Activated naive CD4-positive, alpha-beta T cell treated with anti-CD3 and anti-CD28 coated beads, Interleukin-2, amount 10 ng/mL, durations not matched to agents 7 days and 5 days (primary cell): ENCODE results near the gene ALOX5AP.

Source experiments
- CTCF ChIA-PET: fragments of 350-600 bp; sonication (Branson Sonifier 250); formaldehyde crosslinking; loops from one replicate; lab custom pipeline; 2021; ENCODE audit warnings: antibody characterized with exemption; lab: Charles Lee
- DNase-seq: peaks from one replicate; pipeline ENCODE4 v3.0.0-alpha.2; 2020
- H3K27ac Mint-ChIP-seq: one replicate; pipeline ENCODE4 v1.8.0; 2021; ENCODE audit warnings: mild to moderate bottlenecking, moderate library complexity, mixed read lengths
- H3K27me3 Mint-ChIP-seq: one replicate; pipeline ENCODE4 v1.8.0; 2021; ENCODE audit warnings: mild to moderate bottlenecking, mixed read lengths
- H3K36me3 Mint-ChIP-seq: one replicate; pipeline ENCODE4 v1.8.0; 2021; ENCODE audit warnings: mixed read lengths
- H3K4me1 Mint-ChIP-seq: one replicate; pipeline ENCODE4 v1.8.0; 2021; ENCODE audit warnings: mixed read lengths
- H3K4me3 Mint-ChIP-seq: one replicate; pipeline ENCODE4 v1.8.0; 2021; ENCODE audit warnings: mild to moderate bottlenecking, moderate library complexity, mixed read lengths
- H3K9me3 Mint-ChIP-seq: one replicate; pipeline ENCODE4 v1.8.0; 2021; ENCODE audit warnings: mixed read lengths

Gene ALOX5AP

DNA sequence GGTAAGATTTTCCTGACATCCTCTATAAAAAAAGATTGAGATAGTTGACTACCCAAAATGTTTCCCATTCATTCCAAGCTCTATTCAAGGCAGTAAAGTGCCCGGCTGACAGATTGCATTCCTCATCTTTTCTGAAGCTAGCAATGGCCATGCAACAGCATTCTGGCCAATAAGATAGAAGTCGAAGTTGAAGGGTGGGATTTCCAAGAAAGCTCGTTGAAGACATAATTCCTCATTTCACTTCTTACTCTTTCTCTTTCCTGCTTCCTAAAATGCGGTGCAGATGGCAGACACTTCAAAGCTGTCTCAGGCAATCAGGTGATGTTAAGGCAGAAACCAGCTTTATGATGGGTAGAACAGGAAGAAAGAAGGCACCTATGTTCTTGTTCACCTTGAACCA is 13.4 kb upstream of the ALOX5AP start:
- no peaks in the 10 kb centered on the region for H3K36me3 Mint-ChIP-seq
- peaks cover 9% of the 10 kb centered on the region for H3K4me1 Mint-ChIP-seq
- peaks cover 29% of the 10 kb centered on the region for H3K27me3 Mint-ChIP-seq
- no peak for DNase-seq
- CTCF ChIA-PET, result interaction anchor here (0.9 kb wide), 1 partner anchor 26 kb away, joined by 3 read pairs; no protein-coding TSS in a partner anchor
- H3K9me3 Mint-ChIP-seq, result no peaks in the 10 kb centered on the region
- H3K27ac Mint-ChIP-seq, result no peak overlapping the region
- no peak overlapping the region for H3K4me3 Mint-ChIP-seq

DNA sequence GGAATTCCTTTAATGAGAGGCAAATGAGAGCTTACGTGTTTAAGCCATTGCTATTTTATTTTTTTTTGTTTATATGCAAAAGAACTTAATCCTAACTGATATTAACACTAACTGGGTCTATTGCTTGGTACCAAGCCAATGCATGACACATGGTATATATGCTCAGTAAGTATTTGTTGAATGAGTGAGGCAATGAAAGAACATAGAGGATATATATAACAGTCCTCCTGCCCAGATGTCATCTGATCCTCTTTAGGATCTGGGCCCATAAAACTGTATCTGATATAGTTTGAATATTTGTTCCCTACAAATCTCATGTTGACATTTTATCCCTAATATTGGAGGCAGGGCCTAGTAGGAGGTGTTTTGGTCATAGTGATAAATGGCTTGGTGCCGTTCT is 13.0 kb upstream of the ALOX5AP start:
- DNase-seq, result no peak
- Mint-ChIP-seq H3K4me3 (no peak overlapping the region), H3K27me3 (peaks cover 29% of the 10 kb centered on the region), H3K36me3 (no peaks in the 10 kb centered on the region), H3K27ac (no peak overlapping the region), H3K9me3 (no peaks in the 10 kb centered on the region), H3K4me1 (peaks cover 9% of the 10 kb centered on the region)
- CTCF ChIA-PET, result interaction anchor here (0.9 kb wide), 1 partner anchor 25 kb away, joined by 3 read pairs; no protein-coding TSS in a partner anchor

DNA sequence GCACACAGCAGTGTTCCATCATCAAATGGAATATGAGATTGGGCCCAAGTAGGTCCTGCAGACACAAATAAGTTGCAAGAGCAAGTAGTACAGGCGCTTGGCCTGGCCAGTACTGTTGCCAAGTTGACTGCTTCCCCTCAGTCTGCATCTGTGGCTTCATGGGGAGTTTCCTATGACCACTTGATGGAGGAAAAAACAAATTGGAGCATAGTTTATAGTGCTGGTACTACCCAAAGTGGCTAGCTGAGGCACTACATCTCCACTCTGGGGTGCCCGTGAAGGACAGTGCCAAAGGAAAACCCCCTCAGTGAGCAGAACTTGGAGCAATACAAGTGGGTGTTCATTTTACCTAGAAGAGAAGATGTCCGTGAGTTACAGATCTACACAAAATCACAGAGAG is 10.6 kb upstream of the ALOX5AP start:
- Mint-ChIP-seq H3K4me1 (peaks cover 9% of the 10 kb centered on the region), H3K27ac (no peak overlapping the region), H3K36me3 (no peaks in the 10 kb centered on the region), H3K27me3 (peaks cover 21% of the 10 kb centered on the region), H3K4me3 (no peak overlapping the region), H3K9me3 (no peaks in the 10 kb centered on the region)
- no peak for DNase-seq
- CTCF ChIA-PET, result no interaction called here

DNA sequence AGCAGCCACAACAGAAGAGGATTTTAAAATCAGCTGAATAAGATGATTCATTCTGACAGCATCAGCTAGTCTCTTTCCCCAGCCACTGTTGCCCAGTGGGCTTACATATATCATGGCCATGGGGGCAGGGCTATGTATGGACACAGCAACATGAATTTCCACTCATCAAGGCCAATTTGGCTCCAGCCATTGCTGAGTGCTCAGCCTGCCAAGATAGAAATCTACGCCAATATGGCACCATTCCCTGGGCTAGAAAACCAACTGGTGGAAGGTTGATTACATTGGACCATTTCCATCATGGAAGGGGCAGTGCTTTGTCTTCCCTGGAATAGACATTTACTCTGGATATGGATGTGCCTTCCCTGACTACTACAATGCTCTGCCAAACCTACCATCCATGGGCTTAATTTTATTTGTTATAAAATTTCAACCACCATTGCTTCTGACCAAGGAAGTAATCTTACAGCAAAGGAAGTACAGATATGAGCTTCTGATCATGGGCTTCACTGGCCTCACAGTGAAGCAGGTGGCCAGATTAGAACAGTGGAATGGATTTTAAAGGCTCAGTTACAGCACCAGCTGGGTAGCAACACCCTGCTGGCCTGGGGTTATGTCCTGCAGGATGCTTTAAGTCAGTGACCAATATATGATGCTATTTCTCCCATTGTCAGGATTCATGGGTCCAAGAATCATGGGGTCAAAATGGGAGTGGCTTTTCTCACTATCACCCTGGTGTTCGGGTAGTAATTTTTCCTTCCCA is 9.8 kb upstream of the ALOX5AP start:
- CTCF ChIA-PET, result interaction anchor here (0.7 kb wide), 1 partner anchor 54 kb away, joined by 3 read pairs; no protein-coding TSS in a partner anchor
- Mint-ChIP-seq H3K27me3 (peaks cover 27% of the 10 kb centered on the region), H3K9me3 (no peaks in the 10 kb centered on the region), H3K4me3 (no peak overlapping the region), H3K27ac (no peak overlapping the region), H3K4me1 (peaks cover 6% of the 10 kb centered on the region), H3K36me3 (no peaks in the 10 kb centered on the region)
- no peak for DNase-seq

- Mint-ChIP-seq H3K4me3 (no peak overlapping the region), H3K27me3 (peaks cover 28% of the 10 kb centered on the region), H3K36me3 (no peaks in the 10 kb centered on the region), H3K9me3 (no peaks in the 10 kb centered on the region), H3K4me1 (no peaks in the 10 kb centered on the region), H3K27ac (no peak overlapping the region)
- no peak for DNase-seq
- CTCF ChIA-PET, result interaction anchor here (0.7 kb wide), 1 partner anchor 54 kb away, joined by 3 read pairs; no protein-coding TSS in a partner anchor
These were observed 9.2 kb upstream of the ALOX5AP start for GRCh38 chr13:30726192-30726591.

DNA sequence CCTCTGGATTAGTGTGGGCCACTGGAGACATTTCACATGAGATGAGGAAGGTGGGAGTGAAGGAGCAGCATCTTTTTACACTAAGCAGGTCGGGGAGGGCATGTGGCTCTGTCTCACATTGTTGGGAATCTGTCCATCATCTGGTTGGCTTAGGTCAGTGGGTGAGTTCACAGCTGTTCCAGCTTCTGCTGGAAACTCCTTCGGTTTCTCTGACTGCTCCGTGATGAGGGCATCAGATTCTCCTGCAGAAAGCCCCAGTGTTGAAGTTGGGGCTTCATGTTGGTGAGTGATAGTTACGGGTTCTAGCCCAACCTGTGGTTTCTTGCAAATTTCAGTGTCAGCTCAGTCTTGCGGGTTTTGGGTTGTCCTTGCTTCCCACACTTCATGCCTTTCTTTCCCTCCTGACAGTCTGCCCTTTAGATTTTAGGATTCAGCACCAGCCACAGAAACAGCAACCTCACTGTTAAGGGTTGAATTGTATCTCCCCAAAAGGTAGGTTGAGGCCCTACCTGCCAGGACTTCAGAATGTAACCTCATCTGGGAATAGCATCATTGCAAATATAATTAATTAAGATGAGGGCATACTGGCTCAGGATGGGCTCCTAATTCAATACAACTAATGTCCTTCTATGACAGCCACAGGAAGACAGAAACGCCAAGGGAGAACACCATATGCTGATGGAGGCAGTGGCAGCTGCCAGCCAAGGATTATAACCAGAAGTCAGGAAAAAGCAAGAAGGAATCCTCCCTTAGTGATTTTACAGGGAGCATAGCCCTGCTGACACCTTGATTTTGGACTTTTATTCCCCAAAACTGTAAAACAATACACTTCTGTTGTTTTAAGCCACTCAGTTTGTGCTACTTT is 7.6 kb upstream of the ALOX5AP start:
- CTCF ChIA-PET, result interaction anchor here (1.2 kb wide), 1 partner anchor 11 kb away, joined by 3 read pairs; no protein-coding TSS in a partner anchor
- no peak for DNase-seq
- Mint-ChIP-seq H3K27me3 (peaks cover 27% of the 10 kb centered on the region), H3K9me3 (no peaks in the 10 kb centered on the region), H3K36me3 (no peaks in the 10 kb centered on the region), H3K4me3 (no peak overlapping the region), H3K27ac (no peak overlapping the region), H3K4me1 (peaks cover 3% of the 10 kb centered on the region)

- peaks cover 16% of the 10 kb centered on the region for H3K4me1 Mint-ChIP-seq
- H3K9me3 Mint-ChIP-seq, result no peaks in the 10 kb centered on the region
- H3K4me3 Mint-ChIP-seq, result no peak overlapping the region
- no peak overlapping the region for H3K27ac Mint-ChIP-seq
- no peaks in the 10 kb centered on the region for H3K36me3 Mint-ChIP-seq
- H3K27me3 Mint-ChIP-seq, result peaks cover 28% of the 10 kb centered on the region
- no peak for DNase-seq
- CTCF ChIA-PET, result no interaction called here
These were observed 5.5 kb upstream of the ALOX5AP start for GRCh38 chr13:30729801-30730200.

- no peak for DNase-seq
- peaks cover 24% of the 10 kb centered on the region for H3K4me1 Mint-ChIP-seq
- no peaks in the 10 kb centered on the region for H3K36me3 Mint-ChIP-seq
- no peaks in the 10 kb centered on the region for H3K9me3 Mint-ChIP-seq
- H3K4me3 Mint-ChIP-seq, result no peak overlapping the region
- no peak overlapping the region for H3K27ac Mint-ChIP-seq
- CTCF ChIA-PET, result no interaction called here
- peaks cover 28% of the 10 kb centered on the region for H3K27me3 Mint-ChIP-seq
These were observed 4.8 kb upstream of the ALOX5AP start for GRCh38 chr13:30730526-30730925.

- Mint-ChIP-seq H3K4me1 (peaks cover 33% of the 10 kb centered on the region), H3K4me3 (no peak overlapping the region), H3K27ac (no peak overlapping the region), H3K36me3 (no peaks in the 10 kb centered on the region), H3K9me3 (no peaks in the 10 kb centered on the region), H3K27me3 (peaks cover 24% of the 10 kb centered on the region)
- no peak for DNase-seq
- CTCF ChIA-PET, result no interaction called here
These were observed 3.8 kb upstream of the ALOX5AP start for GRCh38 chr13:30731361-30732045.

DNA sequence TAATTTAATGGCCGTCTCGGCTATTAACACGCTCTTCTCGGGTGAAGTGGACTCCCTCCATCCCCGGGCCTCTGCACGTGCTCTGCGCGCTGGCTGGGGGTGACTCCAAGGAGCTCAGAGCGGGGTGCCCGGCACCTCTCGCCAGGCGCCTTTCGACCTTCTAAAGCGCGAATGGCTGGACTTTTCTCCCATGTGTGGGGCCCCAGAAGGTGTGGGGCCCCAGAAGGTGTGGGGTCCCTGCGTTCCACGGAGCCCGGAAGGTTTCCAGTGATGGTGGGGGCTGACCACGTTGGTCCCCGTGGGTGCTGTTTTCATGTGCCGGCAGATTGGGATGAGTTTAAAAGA is 3.3 kb upstream of the ALOX5AP start:
- Mint-ChIP-seq H3K36me3 (no peaks in the 10 kb centered on the region), H3K9me3 (no peaks in the 10 kb centered on the region), H3K27me3 (peaks cover 24% of the 10 kb centered on the region), H3K27ac (no peak overlapping the region), H3K4me1 (peaks cover 38% of the 10 kb centered on the region), H3K4me3 (no peak overlapping the region)
- no peak for DNase-seq
- CTCF ChIA-PET, result no interaction called here

GRCh38 chr13:30734439-30734838 is 904 bp upstream of the ALOX5AP start:
- Mint-ChIP-seq H3K4me1 (peaks cover 62% of the 10 kb centered on the region), H3K4me3 (peak overlapping the region; percentile 86), H3K27me3 (peaks cover 15% of the 10 kb centered on the region), H3K27ac (no peak overlapping the region), H3K9me3 (no peaks in the 10 kb centered on the region), H3K36me3 (peaks cover 6% of the 10 kb centered on the region)
- CTCF ChIA-PET, result interaction anchor here (1.3 kb wide), 1 partner anchor 16 kb away, joined by 3 read pairs; no protein-coding TSS in a partner anchor
- no peak for DNase-seq

DNA sequence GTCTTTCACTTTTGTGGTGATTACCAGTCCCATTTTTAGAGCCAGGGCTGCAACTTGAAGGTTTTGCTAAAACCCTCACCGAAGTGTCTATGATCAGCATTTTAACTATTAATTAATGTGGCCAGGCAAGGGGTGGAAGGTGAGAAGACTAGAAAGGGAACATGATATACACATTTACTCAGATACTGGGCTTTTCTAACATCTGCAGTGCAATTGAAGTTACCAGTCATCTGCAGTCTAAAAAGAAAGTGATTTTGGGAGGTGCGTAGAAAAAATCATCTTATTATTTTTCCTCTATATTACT is 481 bp downstream of the ALOX5AP start:
- CTCF ChIA-PET, result interaction anchor here (0.8 to 1.8 kb wide), 2 partner anchors 25 to 61 kb away, joined by 3 read pairs; no protein-coding TSS in a partner anchor
- H3K4me3 Mint-ChIP-seq, result peak overlapping the region; percentile 86
- no peaks in the 10 kb centered on the region for H3K9me3 Mint-ChIP-seq
- H3K27me3 Mint-ChIP-seq, result peaks cover 8% of the 10 kb centered on the region
- no peak for DNase-seq
- H3K4me1 Mint-ChIP-seq, result peaks cover 76% of the 10 kb centered on the region
- H3K36me3 Mint-ChIP-seq, result peaks cover 10% of the 10 kb centered on the region
- H3K27ac Mint-ChIP-seq, result peak overlapping the region; percentile 90

DNA sequence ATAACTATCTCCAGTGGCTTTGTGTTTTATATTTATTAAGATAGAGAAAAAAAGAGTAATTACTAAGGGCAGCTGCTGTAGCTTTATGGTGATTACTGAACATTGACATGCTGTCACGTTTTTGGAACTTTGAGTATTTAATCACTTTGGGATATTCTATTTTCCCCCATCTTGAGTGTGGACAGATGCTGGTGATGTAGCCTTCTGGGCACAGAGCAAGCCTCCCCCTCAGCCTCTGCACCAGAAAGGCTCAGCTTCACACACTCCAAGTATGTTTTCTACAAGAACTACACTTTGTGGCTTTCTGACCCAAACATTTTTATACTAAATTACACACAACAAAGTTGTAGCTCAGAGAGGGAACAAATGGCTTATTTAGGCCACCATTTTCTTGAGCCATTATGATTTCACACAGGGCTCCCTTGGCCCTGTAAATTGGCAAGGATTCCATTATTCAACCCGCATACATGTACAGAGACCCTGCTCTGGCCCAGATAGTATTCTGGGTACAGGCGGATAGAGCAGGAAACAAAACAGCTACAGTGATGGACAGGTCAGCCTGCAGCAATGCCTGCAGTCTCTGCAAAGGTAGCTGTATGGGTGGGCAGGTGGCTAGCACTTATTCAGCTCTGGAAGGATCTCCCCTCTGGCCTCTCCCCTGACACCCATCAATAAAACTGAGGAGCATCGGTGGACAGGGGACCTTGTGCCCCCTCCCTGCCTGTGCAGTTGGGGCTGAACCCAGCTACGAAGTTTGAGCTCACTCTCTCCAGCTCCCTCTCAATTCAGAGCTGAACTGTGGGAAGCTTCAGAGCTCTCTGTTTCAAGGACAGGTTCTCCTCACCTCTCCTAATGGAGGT is 1.3 kb downstream of the ALOX5AP start:
- Mint-ChIP-seq H3K27ac (peak overlapping the region; percentile 19), H3K36me3 (peaks cover 10% of the 10 kb centered on the region), H3K27me3 (peaks cover 8% of the 10 kb centered on the region), H3K4me3 (peak overlapping the region; percentile 86), H3K9me3 (no peaks in the 10 kb centered on the region), H3K4me1 (peaks cover 81% of the 10 kb centered on the region)
- CTCF ChIA-PET, result interaction anchor here (1.0 to 1.8 kb wide), 4 partner anchors 30 to 62 kb away, joined by 3 read pairs; no protein-coding TSS in a partner anchor
- no peak for DNase-seq
